Nephron progenitor cell (in vitro differentiated cells): ENCODE results near the gene CLNK.

ENCODE experiments used
- DNase-seq: peaks from one replicate; pipeline ENCODE4 v3.0.0; 2021
- H3K27ac Mint-ChIP-seq: 2 replicates; pipeline ENCODE4 v1.8.0; 2021; ENCODE audit warnings: mild to moderate bottlenecking, moderate library complexity, mixed read lengths
- H3K27me3 Mint-ChIP-seq: 2 replicates; pipeline ENCODE4 v1.8.0; 2021; ENCODE audit warnings: mild to moderate bottlenecking, low read depth, mixed read lengths; ENCODE audit not compliant: poor library complexity
- H3K36me3 Mint-ChIP-seq: 2 replicates; pipeline ENCODE4 v1.8.0; 2021; ENCODE audit warnings: low read depth, mixed read lengths
- H3K4me1 Mint-ChIP-seq: 2 replicates; pipeline ENCODE4 v1.8.0; 2021; ENCODE audit warnings: mixed read lengths
- H3K4me3 Mint-ChIP-seq: 2 replicates; pipeline ENCODE4 v1.8.0; 2021; ENCODE audit warnings: mild to moderate bottlenecking, moderate library complexity, mixed read lengths
- H3K9me3 Mint-ChIP-seq: 2 replicates; pipeline ENCODE4 v1.8.0; 2021; ENCODE audit warnings: mild to moderate bottlenecking, moderate library complexity, mixed read lengths
- CTCF ChIP-seq: fragments of 200-600 bp; sonication (generic); IDR thresholded peaks from 2 replicates; pipeline ENCODE4 v1.5.0; 2021; ENCODE audit warnings: antibody characterized with exemption

CLNK gene

GRCh38 chr4:10569491-10569890 is 115.1 kb downstream of the CLNK start:
- H3K27me3 Mint-ChIP-seq, result peaks cover 7% of the 10 kb centered on the region
- H3K27ac Mint-ChIP-seq, result no peak overlapping the region
- no peak for DNase-seq
- no peak overlapping the region for H3K4me3 Mint-ChIP-seq
- H3K4me1 Mint-ChIP-seq, result peaks cover 11% of the 10 kb centered on the region
- no peak for TF ChIP-seq CTCF
- no peaks in the 10 kb centered on the region for H3K36me3 Mint-ChIP-seq
- peaks cover 3% of the 10 kb centered on the region for H3K9me3 Mint-ChIP-seq

- H3K4me3 Mint-ChIP-seq, result no peak overlapping the region
- no peak for DNase-seq
- no peaks in the 10 kb centered on the region for H3K27me3 Mint-ChIP-seq
- no peak overlapping the region for H3K27ac Mint-ChIP-seq
- no peaks in the 10 kb centered on the region for H3K36me3 Mint-ChIP-seq
- peaks cover 3% of the 10 kb centered on the region for H3K9me3 Mint-ChIP-seq
- H3K4me1 Mint-ChIP-seq, result peaks cover 5% of the 10 kb centered on the region
- no peak for TF ChIP-seq CTCF
Measured at GRCh38 chr4:10567766-10568165, 116.8 kb downstream of the CLNK start.

GRCh38 chr4:10565166-10565780 is 119.3 kb downstream of the CLNK start:
- no peak for DNase-seq
- H3K27ac Mint-ChIP-seq, result no peak overlapping the region
- H3K9me3 Mint-ChIP-seq, result peaks cover 3% of the 10 kb centered on the region
- H3K27me3 Mint-ChIP-seq, result no peaks in the 10 kb centered on the region
- H3K4me1 Mint-ChIP-seq, result no peaks in the 10 kb centered on the region
- no peak overlapping the region for H3K4me3 Mint-ChIP-seq
- no peak for TF ChIP-seq CTCF
- H3K36me3 Mint-ChIP-seq, result no peaks in the 10 kb centered on the region

GRCh38 chr4:10554694-10555093 is 129.9 kb downstream of the CLNK start:
- DNase-seq, result peak; percentile 69
- H3K36me3 Mint-ChIP-seq, result no peaks in the 10 kb centered on the region
- peak; percentile 68 for TF ChIP-seq CTCF
- no peak overlapping the region for H3K27ac Mint-ChIP-seq
- H3K9me3 Mint-ChIP-seq, result no peaks in the 10 kb centered on the region
- H3K27me3 Mint-ChIP-seq, result peaks cover 12% of the 10 kb centered on the region
- H3K4me1 Mint-ChIP-seq, result no peaks in the 10 kb centered on the region
- no peak overlapping the region for H3K4me3 Mint-ChIP-seq

GRCh38 chr4:10554121-10554520 is 130.4 kb downstream of the CLNK start:
- H3K36me3 Mint-ChIP-seq, result no peaks in the 10 kb centered on the region
- H3K27ac Mint-ChIP-seq, result no peak overlapping the region
- no peaks in the 10 kb centered on the region for H3K4me1 Mint-ChIP-seq
- H3K9me3 Mint-ChIP-seq, result no peaks in the 10 kb centered on the region
- TF ChIP-seq CTCF, result no peak
- no peak for DNase-seq
- peaks cover 12% of the 10 kb centered on the region for H3K27me3 Mint-ChIP-seq
- H3K4me3 Mint-ChIP-seq, result no peak overlapping the region

- no peak for TF ChIP-seq CTCF
- H3K4me1 Mint-ChIP-seq, result no peaks in the 10 kb centered on the region
- no peak for DNase-seq
- peaks cover 19% of the 10 kb centered on the region for H3K27me3 Mint-ChIP-seq
- H3K36me3 Mint-ChIP-seq, result no peaks in the 10 kb centered on the region
- H3K9me3 Mint-ChIP-seq, result no peaks in the 10 kb centered on the region
- no peak overlapping the region for H3K4me3 Mint-ChIP-seq
- no peak overlapping the region for H3K27ac Mint-ChIP-seq
Measured at GRCh38 chr4:10552591-10553280, 131.8 kb downstream of the CLNK start.
